DOHH2 (cell line): ENCODE data around the gene MYADML2.

Experiments used
- EZH2phosphoT487 ChIP-seq: fragments of 200-600 bp; sonication (generic); IDR thresholded peaks from 2 replicates; pipeline ENCODE4 v1.6.1; 2017; ENCODE audit warnings: borderline replicate concordance, mild to moderate bottlenecking, antibody characterized with exemption, low read length, moderate library complexity, mixed read lengths
- TF ChIP-seq, protein P1 (sequence below): fragments of 200-600 bp; sonication (generic); IDR thresholded peaks from one replicate; pipeline ENCODE4 v1.5.1; 2014; ENCODE audit warnings: antibody characterized with exemption, mild to moderate bottlenecking, low read depth, low read length; ENCODE audit not compliant: poor library complexity, severe bottlenecking

DNA sequence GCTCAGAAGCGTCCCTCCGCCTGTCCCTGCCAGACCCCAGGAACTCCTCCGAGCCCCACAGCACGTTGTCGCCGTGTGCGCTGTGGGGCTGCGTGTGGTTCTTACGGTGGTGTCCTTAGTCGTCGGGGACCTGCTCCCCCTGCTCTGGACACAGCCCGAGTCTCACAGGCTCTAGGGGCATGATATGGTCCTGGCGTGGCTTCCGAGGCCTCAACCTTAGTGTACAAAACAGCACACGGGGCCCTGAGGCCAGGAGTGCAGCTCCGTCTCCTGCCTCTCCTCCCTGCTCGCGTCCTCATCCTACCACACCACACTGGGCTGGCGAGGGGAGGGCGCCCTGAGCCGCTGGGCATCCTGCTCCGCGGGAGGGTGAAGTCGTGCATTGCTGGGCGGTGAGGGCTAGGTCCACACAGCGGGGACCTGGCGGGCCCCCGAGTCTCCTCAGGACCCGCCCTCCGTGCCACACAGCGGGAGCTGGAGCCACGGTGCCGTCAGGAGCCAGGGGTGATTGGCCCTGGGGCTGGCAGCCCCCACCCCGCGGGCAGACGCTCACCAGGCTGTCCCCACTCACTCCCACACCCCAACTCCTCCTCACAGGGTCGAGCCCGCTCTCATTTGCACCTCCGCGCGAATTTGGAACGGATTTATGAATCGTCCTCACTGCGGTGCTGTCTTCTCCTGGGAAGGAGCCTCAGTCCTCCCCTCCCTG is 18.3 kb downstream of the MYADML2 start:
- TF ChIP-seq, protein P1, sequence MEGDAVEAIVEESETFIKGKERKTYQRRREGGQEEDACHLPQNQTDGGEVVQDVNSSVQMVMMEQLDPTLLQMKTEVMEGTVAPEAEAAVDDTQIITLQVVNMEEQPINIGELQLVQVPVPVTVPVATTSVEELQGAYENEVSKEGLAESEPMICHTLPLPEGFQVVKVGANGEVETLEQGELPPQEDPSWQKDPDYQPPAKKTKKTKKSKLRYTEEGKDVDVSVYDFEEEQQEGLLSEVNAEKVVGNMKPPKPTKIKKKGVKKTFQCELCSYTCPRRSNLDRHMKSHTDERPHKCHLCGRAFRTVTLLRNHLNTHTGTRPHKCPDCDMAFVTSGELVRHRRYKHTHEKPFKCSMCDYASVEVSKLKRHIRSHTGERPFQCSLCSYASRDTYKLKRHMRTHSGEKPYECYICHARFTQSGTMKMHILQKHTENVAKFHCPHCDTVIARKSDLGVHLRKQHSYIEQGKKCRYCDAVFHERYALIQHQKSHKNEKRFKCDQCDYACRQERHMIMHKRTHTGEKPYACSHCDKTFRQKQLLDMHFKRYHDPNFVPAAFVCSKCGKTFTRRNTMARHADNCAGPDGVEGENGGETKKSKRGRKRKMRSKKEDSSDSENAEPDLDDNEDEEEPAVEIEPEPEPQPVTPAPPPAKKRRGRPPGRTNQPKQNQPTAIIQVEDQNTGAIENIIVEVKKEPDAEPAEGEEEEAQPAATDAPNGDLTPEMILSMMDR = no peak
- TF ChIP-seq EZH2phosphoT487 = no peak
